ENCODE results near the gene NRIP2. TPM values are rescaled to one million over a fixed set of nuclear protein-coding genes. Genes with fewer than 3 reads are reported as not detected.
A peak's percentile ranks its signal among the peaks of the same experiment; 100 is the strongest.

Gene NRIP2, protein sequence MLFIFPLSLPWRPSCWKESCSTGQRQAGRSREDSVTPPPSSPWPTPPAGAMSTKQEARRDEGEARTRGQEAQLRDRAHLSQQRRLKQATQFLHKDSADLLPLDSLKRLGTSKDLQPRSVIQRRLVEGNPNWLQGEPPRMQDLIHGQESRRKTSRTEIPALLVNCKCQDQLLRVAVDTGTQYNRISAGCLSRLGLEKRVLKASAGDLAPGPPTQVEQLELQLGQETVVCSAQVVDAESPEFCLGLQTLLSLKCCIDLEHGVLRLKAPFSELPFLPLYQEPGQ
- 0.59 TPM in 1 of 2 replicates, not detected in the other for total RNA-seq

- Histone ChIP-seq H3K4me1 (ENCODE audit: insufficient read depth, low read length) (peaks cover 12% of the 10 kb centered on the region), H3K27me3 (ENCODE audit: insufficient read depth, low read length) (peaks cover 6% of the 10 kb centered on the region), H3K79me2 (ENCODE audit: insufficient read depth, low read length) (no peaks in the 10 kb centered on the region), H2AFZ (ENCODE audit: low read length) (peak within 1 kb of the TSS; percentile 62), H3K4me2 (ENCODE audit: insufficient read depth, low read length) (peak within 1 kb of the TSS; percentile 79), H4K20me1 (ENCODE audit: insufficient read depth, low read length) (no peaks in the 10 kb centered on the region), H3K36me3 (ENCODE audit: insufficient read depth, low read length) (no peaks in the 10 kb centered on the region), H3K9me3 (ENCODE audit: low read depth, low read length) (no peaks in the 10 kb centered on the region), H3K27ac (ENCODE audit: low read depth, low read length) (no peak within 1 kb of the TSS), H3K4me3 (ENCODE audit: insufficient read depth, low read length) (peak within 1 kb of the TSS; percentile 54)
- no peak for DNase-seq (ENCODE audit: insufficient read length, low spot score, missing footprints)
- TF ChIP-seq, protein P1, sequence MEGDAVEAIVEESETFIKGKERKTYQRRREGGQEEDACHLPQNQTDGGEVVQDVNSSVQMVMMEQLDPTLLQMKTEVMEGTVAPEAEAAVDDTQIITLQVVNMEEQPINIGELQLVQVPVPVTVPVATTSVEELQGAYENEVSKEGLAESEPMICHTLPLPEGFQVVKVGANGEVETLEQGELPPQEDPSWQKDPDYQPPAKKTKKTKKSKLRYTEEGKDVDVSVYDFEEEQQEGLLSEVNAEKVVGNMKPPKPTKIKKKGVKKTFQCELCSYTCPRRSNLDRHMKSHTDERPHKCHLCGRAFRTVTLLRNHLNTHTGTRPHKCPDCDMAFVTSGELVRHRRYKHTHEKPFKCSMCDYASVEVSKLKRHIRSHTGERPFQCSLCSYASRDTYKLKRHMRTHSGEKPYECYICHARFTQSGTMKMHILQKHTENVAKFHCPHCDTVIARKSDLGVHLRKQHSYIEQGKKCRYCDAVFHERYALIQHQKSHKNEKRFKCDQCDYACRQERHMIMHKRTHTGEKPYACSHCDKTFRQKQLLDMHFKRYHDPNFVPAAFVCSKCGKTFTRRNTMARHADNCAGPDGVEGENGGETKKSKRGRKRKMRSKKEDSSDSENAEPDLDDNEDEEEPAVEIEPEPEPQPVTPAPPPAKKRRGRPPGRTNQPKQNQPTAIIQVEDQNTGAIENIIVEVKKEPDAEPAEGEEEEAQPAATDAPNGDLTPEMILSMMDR (IDR thresholded peaks at IDR 0.05; ENCODE audit: extremely low read depth, low read depth, low read length): peak; percentile 12
Measured at GRCh38 chr12:2834581-2835491, at the start of gene NRIP2. Gene NRIP2, minus strand, starts transcription at chr12:2835035. Its CDS starts 52 bp downstream, at chr12:2834983.

DNA sequence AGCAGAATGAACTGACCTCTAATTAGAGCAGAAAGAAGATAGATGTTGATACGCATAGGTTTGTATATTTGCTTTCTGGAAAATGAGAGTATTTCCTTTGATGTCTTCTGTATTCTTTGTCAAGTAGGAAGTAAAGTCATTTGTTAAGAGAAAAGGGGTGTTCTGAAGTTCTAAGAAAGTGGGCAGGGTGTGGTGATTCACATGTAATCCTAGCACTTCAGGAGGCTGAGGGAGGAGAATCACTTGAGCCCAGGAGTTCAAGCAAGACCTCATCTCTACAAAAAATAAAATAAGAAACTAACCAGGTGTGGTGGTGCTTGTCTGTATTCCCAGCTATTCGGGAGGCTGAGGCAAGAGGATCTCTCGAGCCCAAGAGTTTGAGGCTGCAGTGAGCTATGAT lies 45.0 kb upstream of the NRIP2 start:
- no peak overlapping the region for H3K4me3 ChIP-seq (ENCODE audit: insufficient read depth, low read length)
- H3K9me3 ChIP-seq (ENCODE audit: low read depth, low read length): no peaks in the 10 kb centered on the region
- peaks cover 5% of the 10 kb centered on the region for H4K20me1 ChIP-seq (ENCODE audit: insufficient read depth, low read length)
- H3K79me2 ChIP-seq (ENCODE audit: insufficient read depth, low read length): peaks cover 84% of the 10 kb centered on the region
- H3K36me3 ChIP-seq (ENCODE audit: insufficient read depth, low read length): no peaks in the 10 kb centered on the region
- no peak overlapping the region for H3K27ac ChIP-seq (ENCODE audit: low read depth, low read length)
- no peak overlapping the region for H2AFZ ChIP-seq (ENCODE audit: low read length)
- H3K4me2 ChIP-seq (ENCODE audit: insufficient read depth, low read length): no peak overlapping the region
- TF ChIP-seq, protein P1 (IDR thresholded peaks at IDR 0.05; ENCODE audit: extremely low read depth, low read depth, low read length): no peak
- no peaks in the 10 kb centered on the region for H3K27me3 ChIP-seq (ENCODE audit: insufficient read depth, low read length)
- peaks cover 15% of the 10 kb centered on the region for H3K4me1 ChIP-seq (ENCODE audit: insufficient read depth, low read length)
- DNase-seq (ENCODE audit: insufficient read length, low spot score, missing footprints): no peak

GRCh38 chr12:2877953-2878732 lies 43.3 kb upstream of the NRIP2 start:
- Histone ChIP-seq H3K36me3 (ENCODE audit: insufficient read depth, low read length) (no peaks in the 10 kb centered on the region), H3K4me2 (ENCODE audit: insufficient read depth, low read length) (peak overlapping the region; percentile 86), H3K9me3 (ENCODE audit: low read depth, low read length) (no peaks in the 10 kb centered on the region), H3K27ac (ENCODE audit: low read depth, low read length) (peak overlapping the region; percentile 98), H3K27me3 (ENCODE audit: insufficient read depth, low read length) (no peaks in the 10 kb centered on the region), H2AFZ (ENCODE audit: low read length) (peak overlapping the region; percentile 99), H3K4me1 (ENCODE audit: insufficient read depth, low read length) (peaks cover 15% of the 10 kb centered on the region), H4K20me1 (ENCODE audit: insufficient read depth, low read length) (peaks cover 5% of the 10 kb centered on the region), H3K4me3 (ENCODE audit: insufficient read depth, low read length) (peak overlapping the region; percentile 94), H3K79me2 (ENCODE audit: insufficient read depth, low read length) (peaks cover 84% of the 10 kb centered on the region)
- peak; percentile 81 for DNase-seq (ENCODE audit: insufficient read length, low spot score, missing footprints)
- TF ChIP-seq, protein P1 (IDR thresholded peaks at IDR 0.05; ENCODE audit: extremely low read depth, low read depth, low read length): no peak

Data from osteoblast (primary cell).